Amniotic epithelial cell (primary cell): ENCODE measurements around the gene TMPRSS3.

Source experiments
- DNase-seq: peaks from one replicate; pipeline ENCODE4 v3.0.0-alpha.2; 2010; ENCODE audit warnings: low read depth

TMPRSS3 gene

DNA sequence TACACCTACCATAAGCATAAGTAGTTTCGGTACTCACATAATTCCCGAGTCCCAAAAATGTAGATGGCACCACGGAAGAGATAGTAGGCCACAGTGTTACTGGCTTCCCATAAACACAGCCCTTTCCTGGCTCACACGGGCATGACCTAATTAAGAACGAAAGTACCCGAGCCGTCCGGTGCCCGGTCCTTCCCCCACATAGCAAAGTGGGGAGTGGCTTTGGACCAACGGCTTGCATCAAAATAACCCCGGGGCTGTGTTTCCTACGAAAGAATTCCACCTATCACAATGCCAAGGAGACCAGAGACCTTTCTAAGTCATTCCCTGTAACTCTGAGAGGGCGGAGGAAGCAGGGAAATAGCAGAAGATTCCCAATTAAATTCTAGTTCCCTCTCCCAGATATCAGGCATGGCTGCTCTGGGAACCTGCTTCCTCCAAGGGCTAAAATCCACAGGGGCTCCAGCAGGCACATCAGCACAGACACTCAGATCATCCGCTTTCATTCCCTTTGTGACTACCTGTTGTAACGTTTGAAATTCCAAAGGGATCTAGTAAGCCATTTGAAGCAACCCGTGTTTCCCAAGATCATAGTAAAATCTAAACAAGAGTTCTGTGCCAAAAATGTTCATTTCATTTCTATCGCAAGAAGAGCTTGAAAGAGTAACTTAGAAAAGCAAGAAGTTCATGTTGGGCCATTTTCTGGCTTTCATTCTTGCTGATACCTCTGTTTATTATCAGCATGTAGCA, at the start of gene TMPRSS3:
Gene TMPRSS3, minus strand, starts transcription at position 148 of the 747 bp plus-strand sequence. CDS start 635 bp downstream, outside the sequence.
- no peak for DNase-seq

DNA sequence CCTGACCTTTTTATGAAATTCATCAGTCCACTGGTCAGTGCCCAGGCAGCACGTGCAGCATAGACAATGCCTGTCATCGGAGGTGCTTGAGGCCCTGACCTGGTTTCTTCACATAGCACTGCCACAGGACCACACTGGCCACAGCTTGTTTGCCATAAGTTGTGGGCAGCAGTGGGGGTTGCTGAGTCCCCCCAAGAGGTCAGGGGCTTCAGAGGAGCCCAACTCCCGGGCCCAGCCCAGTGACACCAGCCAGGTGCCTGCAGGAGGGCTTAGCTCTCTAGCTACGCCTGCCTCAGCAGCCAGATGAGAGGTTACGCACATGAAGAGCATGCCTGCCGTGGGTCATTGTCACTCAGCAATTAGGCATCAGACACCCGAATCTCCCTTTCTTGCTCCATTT, 49.5 kb upstream of the TMPRSS3 start:
- no peak for DNase-seq

- DNase-seq, result no peak
These were observed 48.9 kb upstream of the TMPRSS3 start for GRCh38 chr21:42444745-42445059.

GRCh38 chr21:42443876-42444744, 48.3 kb upstream of the TMPRSS3 start:
- no peak for DNase-seq

DNA sequence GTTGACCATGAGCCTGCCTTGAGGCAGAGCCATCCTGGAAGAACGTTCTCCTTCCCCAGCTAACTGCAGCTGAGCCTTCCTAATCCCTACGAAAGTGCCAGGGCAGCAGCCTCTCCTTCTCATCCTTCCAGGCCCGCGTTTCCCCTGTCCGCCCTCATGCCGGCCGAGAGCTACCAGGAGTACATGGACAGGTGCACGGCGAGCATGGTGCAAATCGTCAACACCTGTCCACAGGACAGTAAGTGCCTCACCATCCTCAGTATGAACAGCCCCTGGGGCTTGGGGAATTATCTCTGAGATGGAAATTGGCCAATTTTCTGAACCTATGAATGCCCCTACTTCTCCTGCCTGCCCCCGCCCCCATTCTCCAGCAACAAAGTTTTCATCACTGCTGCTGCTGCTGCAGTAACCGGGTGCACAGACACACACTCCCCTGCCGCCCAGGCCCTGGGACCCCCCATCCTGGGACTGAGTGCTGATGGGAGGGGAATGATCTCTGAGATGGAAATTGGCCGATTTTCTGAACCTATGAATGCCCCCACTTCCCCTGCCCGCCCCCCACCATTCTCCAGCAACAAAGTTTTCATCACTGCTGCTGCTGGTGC, 47.4 kb upstream of the TMPRSS3 start:
- no peak for DNase-seq

DNA sequence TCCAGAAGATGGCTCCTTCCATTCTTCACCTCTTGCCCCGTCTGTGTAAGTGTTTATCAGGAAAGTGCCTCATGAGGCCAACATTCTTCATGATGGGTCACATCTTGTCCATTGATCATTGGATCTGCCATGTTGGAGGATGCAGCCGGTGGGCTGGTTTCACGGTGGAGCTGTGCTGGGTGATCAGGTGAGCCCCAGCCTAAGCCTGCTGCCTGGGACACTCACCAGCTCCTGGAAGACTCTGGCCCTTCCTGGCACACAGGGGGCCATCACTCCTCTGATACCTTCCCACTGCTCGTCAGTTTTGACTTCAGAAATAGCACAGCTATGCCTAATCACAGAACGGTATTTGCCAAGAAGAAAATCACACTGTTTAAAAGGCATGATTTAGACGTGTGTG, 46.1 kb upstream of the TMPRSS3 start:
- no peak for DNase-seq

GRCh38 chr21:42440187-42440792, 44.4 kb upstream of the TMPRSS3 start:
- DNase-seq, result no peak

DNA sequence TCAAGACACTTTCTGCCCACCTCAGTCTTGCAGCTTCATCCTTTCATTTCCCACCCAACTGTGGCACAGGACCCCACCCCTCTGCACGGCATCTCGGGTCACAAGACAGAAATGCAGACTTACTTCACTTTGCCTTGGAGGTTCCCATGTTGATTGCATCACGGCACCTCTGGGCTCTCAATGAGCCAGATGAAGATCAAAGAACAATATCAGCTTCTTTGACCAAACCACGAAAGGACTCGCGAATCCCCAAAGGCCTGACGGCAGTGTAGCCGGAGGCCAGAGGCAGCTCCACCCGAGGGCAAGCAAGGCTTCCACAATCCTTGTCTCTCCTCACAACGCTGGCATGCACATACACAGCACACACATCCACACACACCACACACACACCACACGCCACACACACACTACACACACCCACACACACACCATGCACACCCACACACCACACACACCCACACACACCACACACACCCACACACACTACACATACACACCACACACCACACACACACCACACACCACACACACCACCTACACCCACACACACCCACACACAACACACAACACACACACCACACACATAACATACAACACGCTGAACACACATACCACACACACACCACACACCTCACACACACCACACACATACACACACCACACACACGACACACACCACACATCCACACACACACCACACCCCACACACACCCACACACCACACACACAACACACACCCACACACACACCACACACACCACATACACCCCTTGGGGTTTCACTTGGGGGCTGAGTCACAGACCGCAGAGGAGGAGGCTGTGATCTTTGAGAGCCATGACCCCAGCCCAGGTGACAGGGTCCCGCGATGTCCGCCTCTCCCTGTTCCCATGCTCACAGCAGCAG, 43.7 kb upstream of the TMPRSS3 start:
- no peak for DNase-seq

DNA sequence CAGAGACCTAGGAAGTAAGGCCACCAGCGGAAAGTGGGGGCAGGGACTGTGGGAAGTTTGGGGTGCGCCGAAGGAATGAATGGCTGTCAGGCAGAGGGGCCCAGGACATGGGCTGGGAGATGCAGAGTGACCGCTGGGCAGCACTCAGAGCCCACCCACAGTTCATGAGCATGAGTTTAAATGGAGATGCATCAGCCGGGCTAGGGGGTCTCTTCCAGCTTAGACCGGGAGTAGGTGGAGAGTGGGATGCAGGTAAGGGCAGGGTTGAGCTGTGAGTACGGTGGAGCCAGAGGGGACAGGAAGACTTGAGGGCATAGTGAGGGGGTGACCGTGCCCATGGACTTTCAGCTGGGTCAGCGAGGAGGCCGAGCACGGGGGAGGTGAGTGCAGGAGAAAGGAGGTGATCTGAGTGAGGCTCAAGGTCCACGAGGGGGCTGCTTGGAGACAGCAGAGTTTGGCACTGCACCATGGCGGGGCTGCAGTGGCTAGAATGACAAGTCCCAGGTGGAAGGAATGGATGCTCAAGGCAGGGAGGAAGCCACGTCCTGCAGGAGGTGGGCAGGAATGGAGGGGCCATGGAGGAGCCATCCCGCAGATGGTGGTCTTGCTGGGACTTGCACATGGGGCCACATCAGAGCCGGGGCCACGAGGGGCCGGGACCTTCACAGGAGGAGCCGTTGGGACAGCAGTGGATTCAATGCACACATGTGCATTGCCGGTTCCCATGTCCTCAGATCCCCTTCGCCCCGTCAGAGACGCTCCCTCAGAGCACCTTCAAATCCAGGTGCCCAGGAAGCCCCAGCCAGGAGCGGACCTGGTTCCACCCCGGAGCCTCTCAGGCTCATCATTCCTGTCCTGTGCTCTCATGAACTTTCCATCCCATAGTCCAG, 42.7 kb upstream of the TMPRSS3 start:
- DNase-seq, result no peak

GRCh38 chr21:42437786-42438185, 41.9 kb upstream of the TMPRSS3 start:
- DNase-seq, result peak; percentile 4

- no peak for DNase-seq
These were observed 41.1 kb upstream of the TMPRSS3 start for GRCh38 chr21:42436914-42437313.

DNA sequence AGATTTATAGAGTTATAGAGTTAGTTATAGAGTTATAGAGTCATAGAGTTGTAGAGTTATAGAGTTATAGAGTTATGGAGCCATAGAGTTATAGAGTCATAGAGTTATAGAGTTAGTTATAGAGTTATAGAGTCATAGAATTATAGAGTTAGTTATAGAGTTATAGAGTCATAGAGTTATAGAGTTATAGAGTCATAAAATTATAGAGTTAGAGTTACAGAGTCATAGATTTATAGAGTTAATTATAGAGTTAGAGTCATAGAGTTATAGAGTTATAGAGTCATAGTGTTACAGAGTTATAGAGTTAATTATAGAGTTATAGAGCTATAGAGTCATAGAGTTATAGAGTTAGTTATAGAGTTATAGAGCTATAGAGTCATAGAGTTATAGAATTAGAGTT, 40.0 kb upstream of the TMPRSS3 start:
- no peak for DNase-seq

DNA sequence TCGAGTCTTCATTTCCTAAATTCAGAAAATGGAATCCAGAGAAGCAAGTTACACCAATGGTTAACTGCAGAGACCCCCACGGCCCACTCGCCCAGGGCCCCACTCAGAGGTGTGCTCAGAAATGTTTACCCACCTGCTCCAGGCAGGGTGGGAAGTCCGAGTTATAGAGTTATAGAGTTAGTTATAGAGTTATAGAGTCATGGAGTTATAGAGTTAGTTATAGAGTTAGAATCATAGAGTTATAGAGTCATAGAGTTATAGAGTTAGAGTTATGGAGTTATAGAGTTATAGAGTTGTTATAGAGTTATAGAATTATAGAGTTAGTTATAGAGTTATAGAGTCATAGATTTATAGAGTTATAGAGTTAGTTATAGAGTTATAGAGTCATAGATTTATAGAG, 39.5 kb upstream of the TMPRSS3 start:
- DNase-seq, result no peak

DNA sequence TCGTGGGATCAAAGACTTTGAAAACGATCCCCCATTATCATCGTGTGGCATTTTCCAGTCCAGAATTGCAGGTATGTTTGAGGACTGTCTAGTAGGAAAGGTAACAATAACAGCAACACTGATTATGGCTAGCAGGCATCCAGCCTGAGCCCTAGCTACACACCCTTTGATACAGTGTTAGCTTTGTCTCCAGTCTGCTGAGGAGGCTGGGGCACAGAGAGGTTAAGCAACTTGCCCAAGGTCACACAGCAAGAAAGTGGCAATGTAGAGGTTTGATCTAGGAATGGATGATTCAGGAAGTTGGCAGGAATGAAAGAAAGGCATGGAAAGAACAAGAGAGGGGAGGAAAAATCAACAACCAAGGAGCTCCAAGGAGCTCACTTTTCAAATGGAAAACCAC, 39.0 kb upstream of the TMPRSS3 start:
- DNase-seq, result no peak

DNA sequence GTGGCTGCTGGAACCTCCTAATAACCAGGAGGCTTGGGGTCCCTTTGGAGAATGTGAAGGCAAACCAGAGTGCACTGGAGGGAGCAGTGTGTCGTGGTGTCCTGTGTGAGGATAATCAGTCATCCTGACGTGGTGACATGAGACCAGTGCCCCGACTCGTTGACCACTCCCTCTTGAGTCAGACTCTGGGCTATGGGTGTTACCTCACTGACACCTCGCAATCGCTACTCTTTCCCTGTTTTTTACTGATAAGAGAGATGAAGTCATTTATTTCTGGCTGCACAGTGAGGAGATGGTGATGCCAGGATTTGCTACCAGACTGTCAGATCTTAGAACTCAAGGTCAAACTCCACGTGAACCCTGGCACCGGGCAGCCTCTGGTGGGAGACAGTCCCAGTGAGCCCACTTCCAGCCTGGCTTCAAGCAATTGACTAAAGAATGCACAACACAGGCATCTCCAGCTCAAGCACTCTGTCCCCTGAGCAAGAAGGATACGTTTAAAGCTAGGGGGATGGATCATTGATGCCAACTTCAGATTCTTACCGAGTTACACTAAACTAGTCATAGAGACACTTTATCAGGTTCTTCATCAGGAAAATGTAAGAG, 38.2 kb upstream of the TMPRSS3 start:
- peak; percentile 5 for DNase-seq

GRCh38 chr21:42432695-42433094, 36.8 kb upstream of the TMPRSS3 start:
- DNase-seq, result no peak

DNA sequence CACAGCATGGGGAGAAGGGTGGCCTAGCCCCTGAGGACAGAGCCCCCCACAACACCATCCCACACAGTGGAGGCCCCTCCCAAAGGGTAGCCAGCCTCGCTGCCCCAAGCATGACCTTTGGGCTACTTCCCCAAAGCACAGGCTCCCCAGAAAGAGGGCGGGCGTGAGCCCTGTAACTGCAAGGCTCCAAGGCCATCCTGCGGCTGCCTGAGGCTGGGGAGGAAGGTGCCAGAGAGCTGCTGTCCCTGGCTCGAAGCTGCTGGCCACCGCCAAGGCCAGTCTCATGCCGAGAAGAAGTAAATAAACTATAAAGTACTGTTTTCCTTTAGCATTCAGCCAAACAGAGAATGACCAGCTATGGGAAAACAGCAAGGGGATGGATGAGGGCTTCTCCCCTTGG, 35.3 kb upstream of the TMPRSS3 start:
- no peak for DNase-seq

DNA sequence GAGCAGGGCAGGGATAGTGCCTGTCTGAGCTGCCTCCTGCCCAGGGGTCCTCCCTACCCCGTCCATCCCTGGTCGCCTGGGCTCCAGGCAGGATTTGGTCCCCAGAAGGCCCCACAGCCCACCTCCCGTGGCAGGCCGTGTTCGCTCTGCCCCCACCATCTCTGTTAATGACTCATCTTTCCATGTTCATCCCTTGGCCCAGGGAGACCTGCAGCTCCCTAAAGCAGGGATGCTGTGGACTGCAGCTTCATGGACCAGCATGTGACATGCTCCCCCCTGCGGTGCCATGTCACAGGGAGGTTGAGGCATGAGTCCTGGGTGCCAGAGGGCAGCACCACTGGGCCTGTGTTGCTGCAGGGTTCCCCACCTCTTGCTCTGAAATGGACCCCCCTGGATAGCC, 34.7 kb upstream of the TMPRSS3 start:
- DNase-seq, result no peak

- DNase-seq, result no peak
These were observed 34.0 kb upstream of the TMPRSS3 start for GRCh38 chr21:42429856-42430255.

DNA sequence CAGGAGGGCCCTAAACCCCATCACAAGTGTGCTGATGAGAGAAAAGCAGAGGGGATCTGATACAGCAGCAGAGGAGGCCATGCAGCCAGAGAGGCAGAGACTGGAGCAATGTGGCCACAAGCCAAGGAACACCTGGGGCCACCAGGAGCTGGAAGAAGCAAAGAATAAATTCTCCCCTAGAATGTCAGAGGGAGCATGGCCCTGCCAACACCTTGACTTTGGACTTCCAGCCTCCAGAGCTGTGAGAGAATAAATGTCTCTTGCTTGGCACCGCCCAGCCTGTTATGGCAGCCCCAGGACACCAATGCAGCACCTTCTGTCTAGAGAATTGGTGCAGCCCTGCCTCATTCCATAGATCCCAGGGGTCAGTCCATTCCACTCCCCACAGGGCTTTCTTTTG, 33.2 kb upstream of the TMPRSS3 start:
- no peak for DNase-seq
